Activated CD4-positive, alpha-beta T cell treated with anti-CD3 and anti-CD28 coated beads for 48 hours (primary cell): ENCODE results near the gene FUBP3.

ENCODE experiments used
- DNase-seq: peaks from one replicate; pipeline ENCODE4 v3.0.0-alpha.2; 2020

The FUBP3 gene

DNA sequence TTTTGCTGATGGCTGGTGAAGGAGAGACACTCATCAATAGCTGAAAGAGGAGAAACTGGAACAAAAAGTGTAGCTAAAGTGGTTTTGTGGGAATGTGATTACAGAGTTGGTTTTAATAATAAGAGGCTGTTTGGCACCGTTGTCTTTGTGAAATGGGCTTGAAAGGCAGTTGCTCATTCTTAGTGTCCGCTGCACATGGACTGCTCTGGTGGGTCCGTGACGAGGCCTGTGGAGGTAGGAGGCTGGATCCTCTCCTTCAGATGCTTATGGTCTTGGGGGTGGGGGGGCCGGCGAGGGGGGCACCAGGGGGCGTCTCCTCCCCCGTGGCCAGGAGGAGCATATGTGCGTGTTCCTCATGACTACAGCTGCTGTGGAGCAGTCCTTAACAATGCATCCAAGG, 29.8 kb downstream of the FUBP3 start:
- DNase-seq, result no peak

DNA sequence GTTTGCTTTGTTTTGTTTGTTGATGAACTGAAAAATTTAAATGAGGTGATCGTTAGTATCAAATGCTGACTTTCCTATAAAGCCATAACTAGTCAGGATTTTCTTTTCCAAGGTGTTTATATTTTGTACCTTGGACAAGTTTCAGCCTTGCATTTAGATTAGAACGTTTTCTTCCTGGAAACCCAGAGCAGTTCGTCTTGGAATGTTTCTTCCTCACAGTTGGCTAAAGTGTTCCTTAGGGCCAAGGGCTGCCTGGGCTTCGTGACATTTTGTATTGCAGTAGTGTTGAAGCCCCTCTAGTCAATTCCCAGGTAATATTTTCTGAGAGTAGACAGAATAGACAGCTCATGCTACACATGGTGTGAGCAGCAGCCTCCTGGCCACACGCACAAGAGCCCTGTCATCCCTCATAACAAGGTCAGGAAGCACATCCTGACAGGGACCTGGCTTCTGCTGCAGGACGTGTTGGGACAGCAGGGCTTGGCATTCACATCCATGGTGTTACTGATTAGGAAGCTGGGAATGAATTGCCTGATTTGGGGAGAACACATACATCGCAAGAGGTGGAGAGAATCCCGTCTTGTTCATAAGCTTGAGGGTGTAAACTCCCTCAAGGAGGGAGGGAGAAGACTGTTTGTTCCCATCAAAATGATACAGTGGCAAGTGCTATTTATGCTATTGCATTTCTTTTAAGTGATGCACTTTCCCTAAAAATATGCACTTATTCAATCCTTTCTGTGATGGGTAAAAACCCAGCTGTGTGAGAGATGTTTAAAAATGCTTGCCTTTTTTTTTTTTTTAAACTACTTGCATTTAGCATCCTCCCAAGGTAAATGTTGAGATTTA, 31.7 kb downstream of the FUBP3 start:
- no peak for DNase-seq

DNA sequence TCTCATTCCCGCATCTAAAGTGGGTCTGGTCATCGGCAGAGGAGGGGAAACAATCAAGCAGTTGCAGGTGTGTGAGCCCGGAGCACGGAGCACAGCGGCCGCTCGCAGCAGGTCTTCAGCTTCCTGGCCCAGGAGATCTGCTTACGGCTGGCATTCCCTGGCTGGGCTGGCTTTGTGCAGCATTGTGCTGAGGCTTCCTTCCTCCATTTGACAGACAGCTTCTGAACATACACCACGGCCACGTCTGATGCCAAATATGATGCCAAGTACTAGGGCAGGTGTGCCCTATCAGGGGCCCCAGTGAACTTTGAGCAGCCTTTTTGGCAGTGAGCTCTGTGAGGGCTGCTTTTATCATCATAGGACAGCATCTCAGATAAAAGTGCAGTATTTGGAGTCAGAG, 37.1 kb downstream of the FUBP3 start:
- DNase-seq, result no peak

DNA sequence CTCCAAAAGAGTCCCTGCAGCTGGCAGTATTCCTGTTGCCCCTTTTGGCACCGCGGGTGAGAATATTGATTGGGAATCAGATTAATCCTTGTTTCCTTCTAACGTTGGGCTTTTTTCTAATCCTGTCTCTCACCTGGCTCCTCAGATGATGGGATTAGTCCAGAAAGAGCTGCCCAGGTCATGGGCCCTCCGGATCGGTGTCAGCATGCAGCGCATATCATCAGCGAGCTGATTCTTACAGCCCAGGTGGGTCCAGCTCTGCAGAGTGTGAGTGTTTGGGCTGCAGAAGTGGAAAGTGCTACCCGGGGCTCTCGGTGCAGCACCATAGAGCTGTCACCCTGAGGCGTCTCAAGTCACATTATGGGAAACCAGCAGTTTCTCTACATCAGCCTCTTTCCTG, 44.1 kb downstream of the FUBP3 start:
- DNase-seq, result no peak

DNA sequence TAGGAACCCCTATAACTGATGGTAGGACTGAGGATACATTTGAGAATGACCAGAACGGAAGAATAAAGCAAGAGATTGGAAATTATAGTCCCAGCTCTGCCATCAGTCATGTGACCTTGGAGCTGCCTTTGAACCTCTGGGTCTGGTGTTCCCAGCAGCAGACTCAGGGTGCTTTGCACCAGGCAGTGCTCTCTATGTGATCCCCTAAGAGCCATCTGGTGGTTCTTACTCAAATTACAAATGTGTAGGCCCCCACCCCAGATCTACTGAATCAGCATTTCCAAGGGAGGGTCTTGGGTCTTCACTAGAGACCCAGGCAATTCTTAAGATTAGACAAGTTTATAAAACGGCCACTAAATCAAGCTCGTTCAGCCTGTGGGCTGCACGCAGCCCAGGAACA, 44.8 kb downstream of the FUBP3 start:
- DNase-seq, result no peak

DNA sequence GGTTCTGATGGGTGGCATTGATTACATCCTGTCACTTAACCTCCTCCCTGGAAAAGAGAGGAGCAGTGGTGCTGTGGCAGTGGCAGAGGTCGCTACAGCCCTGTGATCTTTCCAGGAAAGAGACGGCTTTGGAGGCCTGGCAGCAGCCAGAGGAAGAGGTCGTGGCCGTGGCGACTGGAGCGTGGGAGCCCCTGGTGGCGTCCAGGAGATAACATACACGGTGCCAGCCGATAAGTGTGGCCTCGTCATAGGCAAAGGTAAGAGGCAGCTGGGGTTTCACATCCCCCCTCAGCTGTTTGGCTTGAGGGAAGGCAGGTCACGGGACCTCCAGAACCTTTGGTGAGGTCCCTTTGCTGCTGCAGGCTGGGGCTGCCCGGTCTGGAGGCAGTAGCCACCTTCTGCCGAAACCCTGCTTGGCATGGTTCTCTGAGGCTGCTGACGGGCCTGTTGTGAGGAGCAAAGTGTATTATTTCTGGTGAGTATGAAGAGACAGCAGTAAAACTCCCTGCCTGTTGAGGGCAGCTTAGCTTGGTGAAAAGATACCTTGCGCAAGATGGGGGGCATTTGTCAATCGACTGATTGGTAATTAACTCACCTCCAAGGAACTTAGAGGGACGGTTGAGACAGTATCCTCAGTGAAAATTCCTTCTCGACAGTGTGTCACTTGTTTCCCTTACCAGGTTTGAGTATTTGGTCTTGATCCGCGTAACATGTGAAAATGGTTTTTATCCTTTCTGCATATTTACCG, 47.0 kb downstream of the FUBP3 start:
- DNase-seq, result no peak

DNA sequence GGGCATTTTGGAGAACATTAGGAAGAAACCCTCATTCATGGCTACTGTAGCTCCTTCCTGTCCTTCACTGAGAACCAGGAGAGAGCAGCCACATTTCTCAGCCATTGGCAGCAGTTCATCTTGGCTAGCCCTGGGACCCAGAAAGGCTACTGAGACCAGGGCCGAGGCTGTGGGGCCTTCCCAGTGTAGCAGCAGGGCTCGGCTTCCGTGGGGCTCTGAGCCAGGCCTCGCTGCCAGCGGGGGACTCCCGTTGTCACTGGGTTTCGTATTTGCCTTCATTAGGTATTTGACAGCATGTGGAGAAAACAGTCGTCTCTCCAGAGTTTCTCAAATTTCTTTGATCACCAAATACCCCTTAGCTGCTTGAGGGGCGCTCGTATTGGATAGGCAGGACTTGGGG, 47.7 kb downstream of the FUBP3 start:
- DNase-seq, result no peak

DNA sequence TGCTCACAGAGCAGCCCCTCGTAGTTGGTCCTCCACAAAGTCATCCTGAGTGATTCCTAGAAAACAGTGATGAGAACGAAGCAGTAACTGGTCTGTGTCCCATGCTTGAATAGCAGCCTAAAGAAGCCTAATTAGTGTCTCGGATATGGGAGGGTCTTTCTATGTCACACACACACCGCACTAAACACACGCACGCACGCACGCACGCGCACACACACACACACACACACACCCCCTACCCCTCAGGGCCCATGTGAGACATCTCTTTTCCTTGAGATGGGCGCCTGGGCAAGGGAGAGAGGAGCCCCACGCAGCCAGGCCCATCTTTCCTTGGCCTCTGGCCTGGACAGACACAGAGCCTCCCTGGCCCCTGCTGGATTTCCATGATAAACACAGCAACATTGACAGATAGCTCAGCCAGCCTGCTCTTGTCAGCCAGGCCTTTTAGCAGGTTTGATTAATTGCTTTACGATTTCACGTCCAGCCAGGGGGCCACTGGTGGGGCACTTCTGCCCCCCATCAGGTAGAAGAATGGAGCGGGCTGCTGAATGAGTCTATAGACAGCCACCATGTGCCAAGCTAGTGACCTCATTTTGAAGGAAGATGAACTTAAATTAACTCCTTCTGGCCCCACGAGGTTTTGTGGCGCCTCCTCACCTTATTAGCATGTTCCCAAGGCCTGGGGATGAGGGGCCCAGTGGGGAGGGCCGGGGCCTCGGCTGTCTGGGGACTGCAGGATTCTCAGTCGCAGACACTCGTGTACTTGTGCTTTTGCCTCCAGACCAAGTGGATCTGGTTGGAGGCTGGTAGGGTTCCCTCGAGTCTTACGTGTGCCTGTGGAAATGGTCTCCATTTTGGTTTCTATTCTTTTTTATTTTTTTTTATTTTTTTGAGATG, 48.8 kb downstream of the FUBP3 start:
- no peak for DNase-seq

DNA sequence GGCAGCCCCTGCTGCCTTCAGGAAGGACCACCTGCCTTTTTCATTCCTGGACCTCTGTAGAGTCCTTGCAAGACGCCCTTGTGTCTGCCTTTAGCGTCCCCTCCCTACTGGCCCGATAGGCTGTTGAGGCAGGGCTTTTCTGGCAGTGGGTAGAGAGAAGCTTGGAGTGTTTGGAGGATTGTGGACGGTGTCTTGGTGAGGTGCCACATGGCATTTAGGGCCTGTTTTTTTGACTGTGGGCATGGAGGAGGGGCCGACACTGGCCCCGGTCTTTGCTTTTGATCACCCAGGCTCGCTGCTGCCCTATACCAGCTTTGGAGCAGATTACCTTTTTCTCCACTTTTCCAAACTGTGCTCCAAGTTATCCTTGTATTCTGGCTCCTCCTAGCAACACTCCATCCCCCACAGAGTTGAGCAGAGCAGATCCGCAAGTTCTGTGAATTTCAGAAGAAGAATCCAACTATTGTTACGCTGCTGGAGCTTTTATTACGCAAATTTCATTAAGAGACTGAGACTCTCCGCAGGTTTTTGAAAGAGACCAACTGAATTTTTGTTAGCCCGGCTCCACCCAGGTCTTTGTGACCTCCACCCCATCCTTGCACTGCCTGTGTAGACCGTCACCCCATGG, 50.2 kb downstream of the FUBP3 start:
- no peak for DNase-seq

DNA sequence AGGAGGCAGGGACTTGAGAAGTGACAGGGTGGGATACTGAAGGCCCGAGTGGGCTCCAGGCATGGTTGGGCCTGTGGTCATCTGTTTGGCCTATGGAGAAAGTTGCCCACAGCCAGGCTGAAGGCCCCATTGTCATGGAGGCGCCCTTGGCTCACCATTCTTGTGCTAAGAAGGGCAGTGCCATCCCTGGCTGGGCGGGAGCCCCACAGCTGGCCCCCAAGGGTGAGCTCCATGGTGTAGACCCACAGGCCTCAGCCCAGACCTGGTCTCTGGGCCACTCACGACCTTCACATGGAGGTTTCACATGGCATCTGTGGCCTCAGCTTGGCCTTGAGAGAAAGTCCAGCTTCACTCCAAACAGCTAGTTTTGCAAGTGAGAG, 50.7 kb downstream of the FUBP3 start:
- DNase-seq, result no peak

DNA sequence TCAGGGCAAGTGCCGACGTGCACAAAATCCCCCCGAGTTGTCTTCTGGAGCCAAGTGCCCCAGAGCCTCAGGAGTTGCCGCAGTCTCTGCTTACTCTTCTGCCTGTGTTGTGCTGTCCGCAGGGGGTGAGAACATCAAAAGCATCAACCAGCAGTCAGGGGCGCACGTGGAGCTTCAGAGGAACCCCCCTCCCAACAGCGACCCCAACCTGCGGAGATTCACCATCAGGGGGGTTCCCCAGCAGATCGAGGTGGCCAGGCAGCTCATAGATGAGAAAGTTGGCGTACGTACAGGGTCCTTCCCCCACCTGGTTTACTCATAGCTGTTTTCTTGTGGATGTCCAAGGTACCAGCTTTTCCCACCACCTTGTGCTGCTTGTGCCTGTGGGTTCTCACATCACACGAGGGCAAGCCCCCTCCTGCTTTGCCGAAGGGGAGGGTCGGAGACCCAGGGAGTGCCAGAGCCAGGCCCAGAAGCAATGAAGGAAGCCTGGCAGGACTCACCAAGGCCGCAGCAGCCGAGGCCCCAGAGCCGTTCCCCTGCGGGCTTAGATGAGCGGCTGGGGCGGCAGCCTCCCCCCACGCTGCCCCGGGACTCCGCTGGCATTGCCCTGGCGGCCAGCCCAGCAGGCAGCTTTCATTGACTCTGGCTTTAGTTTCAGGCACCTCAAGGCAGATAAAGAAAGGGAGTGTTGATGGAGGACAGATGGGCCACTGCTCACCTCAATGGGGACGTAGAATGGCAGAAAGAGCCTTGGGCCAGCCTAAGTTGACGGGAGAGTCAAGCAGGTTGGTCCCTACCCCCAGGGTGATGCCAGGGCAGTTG, 51.3 kb downstream of the FUBP3 start:
- no peak for DNase-seq

DNA sequence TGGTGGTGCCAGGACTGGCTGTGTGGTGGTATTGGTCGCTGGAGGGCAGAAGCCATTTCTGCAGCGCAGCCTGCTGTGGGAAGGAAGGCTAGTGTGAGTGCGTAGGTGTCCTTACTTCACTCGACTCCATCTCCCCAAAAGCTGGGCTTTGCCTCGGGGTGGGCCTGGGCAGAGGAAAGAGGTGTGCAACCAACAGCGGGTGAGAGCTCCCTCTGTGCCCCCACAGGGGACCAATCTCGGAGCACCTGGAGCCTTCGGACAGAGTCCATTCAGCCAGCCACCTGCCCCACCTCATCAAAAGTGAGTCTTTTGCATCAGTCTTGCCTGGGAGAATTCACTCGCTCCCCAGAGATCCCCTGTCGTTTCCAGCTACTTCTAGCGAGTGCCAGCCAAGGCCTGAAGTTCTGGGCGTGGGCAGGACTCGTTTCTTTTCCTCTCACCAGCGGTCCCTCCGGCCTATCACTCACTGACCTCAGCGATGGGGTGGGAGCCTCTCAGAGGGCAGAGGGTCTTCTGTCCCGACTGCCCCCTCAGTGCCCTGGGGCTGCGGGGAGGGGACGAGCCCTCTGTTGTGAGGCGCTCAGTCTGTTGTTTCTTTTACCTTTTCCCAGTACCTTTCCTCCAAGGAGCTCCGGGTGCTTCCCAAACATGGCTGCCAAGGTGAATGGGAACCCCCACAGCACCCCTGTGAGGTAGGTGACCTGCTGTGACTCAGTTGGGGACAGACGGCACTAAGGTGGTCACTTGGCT, 52.1 kb downstream of the FUBP3 start:
- no peak for DNase-seq

DNA sequence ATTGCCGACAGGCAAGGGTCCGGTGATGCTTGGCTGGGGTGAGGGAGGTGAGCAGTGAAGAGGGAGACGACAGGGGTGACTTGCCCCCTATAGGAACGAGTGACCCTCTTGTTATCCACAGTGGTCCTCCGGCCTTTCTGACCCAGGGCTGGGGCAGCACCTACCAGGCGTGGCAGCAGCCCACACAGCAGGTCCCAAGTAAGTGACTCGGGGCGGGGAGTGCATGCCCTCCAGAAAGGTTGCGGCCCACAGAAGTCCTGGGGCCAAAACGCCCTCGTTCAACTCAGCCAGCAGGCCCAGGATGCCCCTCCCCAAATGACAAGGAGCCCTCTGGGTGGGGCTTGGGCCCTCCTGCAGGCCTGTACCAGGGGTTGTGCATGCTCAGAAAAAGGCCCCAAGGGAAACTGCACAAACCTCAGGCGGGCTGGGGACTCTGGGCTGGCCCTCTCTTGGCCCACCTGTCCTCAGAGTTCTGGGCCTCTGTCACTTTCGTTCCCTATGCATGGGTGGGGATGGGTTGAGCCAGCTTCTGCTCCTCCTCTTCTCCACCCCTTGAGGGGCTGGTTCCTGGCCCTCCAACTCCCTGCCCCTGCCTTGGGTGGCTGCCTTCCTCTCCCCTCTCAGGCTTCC, 52.8 kb downstream of the FUBP3 start:
- DNase-seq, result no peak

DNA sequence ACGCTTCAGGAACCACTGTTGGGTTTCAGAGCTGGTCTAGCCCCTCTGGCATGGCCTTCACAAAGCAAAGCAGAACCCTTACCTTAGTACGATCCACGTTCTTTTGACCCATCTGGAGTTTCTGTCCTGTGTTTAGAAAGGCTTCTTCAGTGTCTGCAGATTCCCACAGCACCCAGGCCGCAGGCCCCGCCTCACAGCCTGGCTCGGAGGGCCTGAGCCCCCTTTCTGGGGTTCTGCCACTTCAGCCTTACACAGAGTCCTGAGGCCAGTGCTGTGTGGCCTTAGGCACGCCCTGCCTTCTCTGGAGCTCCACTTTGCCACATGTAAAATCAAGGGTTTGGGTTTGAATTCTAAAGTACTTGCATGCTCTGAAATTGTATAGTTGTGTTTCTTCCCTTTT, 53.5 kb downstream of the FUBP3 start:
- DNase-seq, result no peak

DNA sequence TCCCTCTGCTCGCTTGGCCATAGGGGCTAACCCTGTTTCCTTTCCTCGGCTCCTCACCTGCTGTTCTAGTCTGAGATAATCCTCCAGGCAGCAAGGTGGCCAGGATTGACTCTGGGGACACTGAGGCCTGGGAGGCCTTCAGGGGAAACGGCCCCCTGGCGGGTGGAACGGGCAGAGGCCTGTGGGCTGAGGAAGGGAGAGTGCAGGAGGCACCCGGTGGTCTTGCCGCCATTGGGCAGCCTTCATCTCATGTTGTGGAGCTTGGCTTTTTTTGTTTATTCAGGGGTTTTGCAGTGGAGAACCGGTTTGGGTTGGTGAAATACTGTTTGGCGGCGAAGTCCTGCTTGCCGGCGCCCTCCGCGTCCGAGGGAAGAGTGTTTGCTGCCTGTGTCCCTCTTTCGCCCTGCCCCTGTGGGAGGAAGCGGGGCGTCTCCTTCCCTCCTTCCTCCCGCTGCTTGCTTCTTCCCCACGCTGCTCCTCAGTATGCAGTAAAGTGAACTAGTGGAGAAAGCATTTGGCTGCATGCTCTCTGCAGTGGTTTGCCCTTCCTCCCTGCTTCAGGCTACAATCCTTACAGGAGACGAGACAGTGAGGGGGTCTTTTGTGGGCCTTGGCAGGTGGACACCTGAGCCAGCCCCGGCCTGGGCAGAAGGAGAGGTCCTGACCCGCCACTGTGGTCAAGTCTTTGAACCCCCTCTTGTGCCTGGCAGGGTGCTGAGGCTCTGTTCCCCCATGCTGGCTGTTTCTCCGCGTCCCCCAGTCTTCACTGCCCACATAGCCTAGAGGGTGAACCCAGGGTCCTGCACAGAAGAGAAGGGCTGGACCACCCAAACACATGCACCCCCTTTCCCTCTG, 54.2 kb downstream of the FUBP3 start:
- DNase-seq, result no peak

DNA sequence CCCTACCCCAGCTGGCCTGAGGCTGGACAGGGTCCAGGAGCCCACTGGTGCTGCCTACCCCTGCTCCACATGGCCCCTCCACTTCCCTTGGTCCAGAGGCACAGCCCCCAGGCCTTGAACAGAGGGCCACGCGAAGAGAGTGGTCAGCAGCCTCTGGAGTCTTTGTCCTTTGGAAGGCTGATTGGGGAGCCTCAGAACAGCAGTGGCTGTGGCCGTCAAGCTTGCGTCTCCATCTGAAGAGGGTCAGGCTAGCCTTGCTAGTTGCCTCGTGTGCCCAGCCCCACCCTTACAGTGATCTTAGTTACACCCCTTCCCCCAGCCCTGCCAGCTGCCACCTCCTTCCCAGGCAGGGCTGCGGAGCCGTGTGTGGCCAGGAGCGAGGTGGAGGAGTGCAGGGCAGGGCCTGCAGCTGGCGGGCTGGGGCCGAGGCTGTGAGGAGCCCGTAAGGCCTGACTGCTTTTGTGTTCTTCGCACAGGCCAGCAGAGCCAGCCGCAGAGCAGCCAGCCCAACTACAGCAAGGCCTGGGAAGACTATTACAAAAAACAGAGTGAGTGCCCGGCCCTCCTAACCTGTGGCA, 54.9 kb downstream of the FUBP3 start:
- no peak for DNase-seq

DNA sequence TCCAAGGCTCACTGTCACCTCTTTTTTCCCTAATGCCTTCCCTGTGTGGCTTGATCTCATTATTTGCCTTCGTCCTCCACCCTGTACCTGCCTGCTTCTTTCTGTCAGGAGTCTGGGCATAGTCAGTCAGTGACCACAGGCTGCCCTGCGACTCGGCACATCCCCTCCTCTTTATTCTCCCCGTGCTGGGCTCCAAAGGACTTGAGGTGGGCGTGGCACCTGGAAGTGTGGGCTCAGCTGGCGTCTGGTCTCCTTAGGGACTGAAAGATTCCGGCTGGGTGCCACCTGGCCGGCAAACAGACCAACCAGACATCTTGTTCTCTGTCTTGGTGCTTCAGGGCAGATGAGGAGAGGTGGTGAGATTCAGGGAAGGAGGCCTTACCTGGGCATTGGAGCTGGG, 55.4 kb downstream of the FUBP3 start:
- no peak for DNase-seq

DNA sequence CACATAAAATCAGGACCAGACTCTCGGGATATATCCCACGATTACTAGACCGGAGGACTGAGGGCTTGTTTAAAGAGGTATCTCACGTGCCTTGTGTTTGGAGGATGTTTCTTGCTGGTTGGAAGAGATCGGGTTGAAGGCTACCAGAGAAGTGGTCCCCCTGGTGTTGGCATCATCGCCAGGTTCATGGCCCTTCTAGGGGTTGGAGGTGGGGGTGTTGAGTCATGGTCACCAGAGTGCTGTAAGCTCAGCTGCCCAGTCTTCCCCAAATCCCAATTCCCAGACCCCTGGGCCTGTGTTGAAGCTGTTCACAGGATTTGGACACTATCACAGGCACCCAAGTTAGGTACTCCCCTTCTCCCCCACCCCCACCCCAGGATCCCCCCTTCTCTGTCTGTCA, 55.9 kb downstream of the FUBP3 start:
- DNase-seq, result no peak
